CD4-positive, alpha-beta T cell treated with Interleukin-12 subunit alpha and Interleukin-12 subunit beta, for 1 hour (primary cell): Measurements from ENCODE around the gene COL8A1.
"Not testable (repeated sequence)": the region's sequence is repeated elsewhere in the genome, so short reads cannot be mapped to it uniquely, and the experiment has no call there.

ENCODE experiments used
- DNase-seq: peaks from one replicate; pipeline ENCODE4 v3.0.0-alpha.2; 2020

COL8A1 gene

GRCh38 chr3:99638167-99638948 lies at the start of gene COL8A1:
COL8A1 (plus strand) TSS chr3:99638594; CDS start chr3:99790683, 152,089 bp downstream.
- DNase-seq: no peak

GRCh38 chr3:99589168-99589567 lies 49.2 kb upstream of the COL8A1 start:
- not testable (repeated sequence) for DNase-seq

GRCh38 chr3:99599894-99600293 lies 38.5 kb upstream of the COL8A1 start:
- no peak for DNase-seq

GRCh38 chr3:99601515-99601914 lies 36.9 kb upstream of the COL8A1 start:
- DNase-seq: no peak

- DNase-seq: no peak
Observed at GRCh38 chr3:99602183-99602582, 36.2 kb upstream of the COL8A1 start.

GRCh38 chr3:99607151-99607550 lies 31.2 kb upstream of the COL8A1 start:
- DNase-seq: no peak

GRCh38 chr3:99614768-99615167 lies 23.6 kb upstream of the COL8A1 start:
- no peak for DNase-seq

- no peak for DNase-seq
Observed at GRCh38 chr3:99620077-99620767, 18.2 kb upstream of the COL8A1 start.

- no peak for DNase-seq
Observed at GRCh38 chr3:99620976-99621375, 17.4 kb upstream of the COL8A1 start.

GRCh38 chr3:99624496-99625236 lies 13.7 kb upstream of the COL8A1 start:
- no peak for DNase-seq

- no peak for DNase-seq
Observed at GRCh38 chr3:99625237-99625622, 13.2 kb upstream of the COL8A1 start.

GRCh38 chr3:99625643-99626416 lies 12.6 kb upstream of the COL8A1 start:
- no peak for DNase-seq

- DNase-seq: no peak
Observed at GRCh38 chr3:99626417-99626788, 12.0 kb upstream of the COL8A1 start.

GRCh38 chr3:99627062-99627826 lies 11.2 kb upstream of the COL8A1 start:
- DNase-seq: no peak

GRCh38 chr3:99630815-99631214 lies 7.6 kb upstream of the COL8A1 start:
- no peak for DNase-seq

- no peak for DNase-seq
Observed at GRCh38 chr3:99633887-99634558, 4.4 kb upstream of the COL8A1 start.

GRCh38 chr3:99634881-99635280 lies 3.5 kb upstream of the COL8A1 start:
- no peak for DNase-seq

- DNase-seq: no peak
Observed at GRCh38 chr3:99635348-99635747, 3.0 kb upstream of the COL8A1 start.

- DNase-seq: no peak
Observed at GRCh38 chr3:99637016-99637367, 1.4 kb upstream of the COL8A1 start.

- no peak for DNase-seq
Observed at GRCh38 chr3:99637368-99638111, 854 bp upstream of the COL8A1 start.

- DNase-seq: no peak
Observed at GRCh38 chr3:99639579-99639978, 1.2 kb downstream of the COL8A1 start.
